GM21381 (cell line): ENCODE data around the gene MTARC2.

Experiments used
- ATAC-seq: cut with Tn5 transposase; IDR thresholded peaks from one replicate; pipeline ENCODE4 v1.9.1; 2021; ENCODE audit warnings: mild to moderate bottlenecking, moderate library complexity; ENCODE audit not compliant: unreplicated experiment

MTARC2 gene

DNA sequence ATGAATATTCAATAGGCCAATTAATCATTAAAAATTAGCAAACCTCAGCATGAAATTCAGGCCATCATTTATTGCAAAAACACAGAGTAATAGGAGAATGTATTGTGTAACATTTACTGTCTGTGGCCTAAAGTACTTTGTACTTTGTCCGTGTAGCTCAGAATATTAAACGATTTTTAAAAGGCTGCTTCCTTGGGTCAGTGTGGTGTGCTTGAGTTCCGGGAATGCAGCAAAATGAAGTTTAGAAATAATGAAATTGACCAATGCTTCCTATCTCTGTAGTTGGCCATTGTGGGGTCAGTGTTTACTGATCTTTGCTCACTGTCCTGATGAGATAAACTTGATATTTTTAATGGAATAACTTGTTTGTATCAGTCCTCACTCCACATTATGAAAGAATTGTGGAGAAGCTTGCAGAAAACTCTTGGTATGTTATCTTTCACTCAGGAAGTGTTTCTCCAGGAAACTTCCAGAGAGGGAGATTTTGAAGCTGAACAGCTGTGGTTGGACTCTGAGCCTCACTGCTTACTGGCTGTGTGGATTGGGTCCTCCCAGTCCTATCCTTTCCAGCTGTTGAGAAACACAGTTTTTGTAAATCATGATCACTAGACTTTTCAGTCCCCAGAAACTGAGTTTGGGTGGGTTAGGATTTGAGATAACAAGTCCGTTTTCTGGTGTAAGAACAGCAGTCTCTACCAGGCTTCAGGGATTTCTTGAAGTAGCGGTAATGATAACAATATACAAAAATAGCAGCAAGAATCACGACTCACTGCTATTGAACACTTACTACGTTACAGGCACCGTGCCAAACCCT is 19.4 kb downstream of the MTARC2 start:
- no peak for ATAC-seq

DNA sequence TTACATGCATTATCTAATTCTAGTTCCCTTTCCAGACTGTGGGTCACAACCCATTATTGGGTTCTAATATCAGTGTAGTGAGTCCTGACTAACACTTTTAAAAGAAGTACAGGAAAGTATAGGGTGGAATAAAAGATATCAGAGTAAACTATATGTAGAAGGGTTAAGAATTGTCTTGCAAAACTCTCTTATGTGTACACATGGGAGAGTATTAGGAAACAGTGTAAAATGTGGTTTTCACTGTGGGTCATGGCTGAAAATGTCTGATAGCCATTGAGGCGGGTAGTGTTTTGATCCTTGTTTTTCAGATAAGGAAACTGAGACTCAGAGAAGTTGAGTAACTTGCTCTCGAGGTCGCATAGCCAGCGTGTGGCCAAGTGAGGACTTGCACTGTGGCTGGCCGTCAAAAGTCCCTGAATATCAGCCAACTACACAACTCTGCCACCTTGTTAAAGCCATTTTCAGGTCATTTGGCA is 20.0 kb downstream of the MTARC2 start:
- peak; percentile 31 for ATAC-seq

DNA sequence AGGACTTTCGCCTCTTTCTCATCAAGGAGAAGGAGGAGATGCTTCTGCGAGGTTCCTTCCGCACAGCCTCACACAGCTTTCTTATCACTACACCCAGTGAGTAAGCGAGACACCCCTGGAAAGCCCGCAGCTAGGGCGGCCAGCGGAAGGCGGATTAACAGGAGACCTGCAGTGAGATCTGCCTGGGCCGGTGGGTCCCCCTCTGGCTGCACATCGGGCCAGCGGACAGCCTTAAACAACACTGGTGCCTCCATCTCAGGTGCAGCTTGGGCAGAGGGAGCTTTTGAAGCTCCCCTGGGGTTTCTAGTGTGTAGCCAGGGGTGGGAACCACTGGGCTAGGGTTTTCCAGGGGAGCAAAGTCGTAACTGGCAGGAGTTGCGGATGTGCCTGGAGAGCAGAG is 21.1 kb downstream of the MTARC2 start:
- ATAC-seq, result no peak

DNA sequence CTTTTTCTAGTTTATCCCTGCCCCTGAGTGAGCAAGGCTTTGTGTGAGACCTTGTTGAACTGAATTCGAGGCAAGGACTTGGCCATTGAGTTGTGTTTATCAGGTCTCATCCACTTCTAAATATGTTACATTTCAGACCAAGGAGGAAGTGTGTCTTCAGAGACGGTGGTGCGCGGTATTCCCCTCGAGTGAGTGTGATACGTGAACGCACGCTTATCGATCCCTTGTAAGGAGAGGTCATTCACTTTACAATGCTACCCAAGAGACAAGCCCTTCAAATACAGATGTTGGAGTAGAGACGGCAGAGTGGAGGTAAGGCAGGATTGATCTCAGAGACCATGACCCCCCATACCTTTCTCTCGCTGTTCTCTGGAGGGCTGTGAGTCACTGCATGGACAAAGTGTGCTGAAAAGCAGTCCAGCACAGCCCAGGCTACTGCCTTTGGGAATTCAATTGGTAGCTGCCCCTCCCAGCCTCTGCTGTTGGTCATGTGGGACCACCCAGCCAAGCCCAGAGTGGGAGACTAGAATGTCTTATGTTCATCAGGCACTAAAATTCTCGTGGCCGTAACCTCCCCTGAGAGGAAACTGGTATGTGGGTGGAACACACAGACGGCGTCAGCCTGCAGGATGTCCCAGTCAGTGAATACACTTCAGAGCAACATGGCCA is 22.3 kb downstream of the MTARC2 start:
- ATAC-seq, result peak; percentile 67

DNA sequence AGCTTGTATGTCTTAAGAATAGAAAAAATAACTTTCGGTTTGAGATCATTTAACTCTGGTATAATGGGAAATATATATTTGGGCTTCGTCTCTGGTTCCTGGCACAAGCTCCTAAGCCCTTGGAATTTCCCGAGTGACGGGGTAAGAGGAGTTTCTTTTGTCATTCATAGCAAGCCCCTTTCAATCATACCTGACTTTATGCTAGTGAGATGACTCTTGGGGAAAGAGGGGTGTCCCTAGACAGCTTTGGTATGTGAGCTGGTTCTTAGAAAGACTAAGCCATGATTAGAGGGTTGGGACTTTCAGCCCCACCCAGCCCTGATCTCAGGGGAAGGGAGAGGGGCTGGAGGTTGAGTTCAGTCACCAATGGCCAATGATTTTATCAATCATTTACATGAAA is 24.7 kb downstream of the MTARC2 start:
- ATAC-seq, result no peak

DNA sequence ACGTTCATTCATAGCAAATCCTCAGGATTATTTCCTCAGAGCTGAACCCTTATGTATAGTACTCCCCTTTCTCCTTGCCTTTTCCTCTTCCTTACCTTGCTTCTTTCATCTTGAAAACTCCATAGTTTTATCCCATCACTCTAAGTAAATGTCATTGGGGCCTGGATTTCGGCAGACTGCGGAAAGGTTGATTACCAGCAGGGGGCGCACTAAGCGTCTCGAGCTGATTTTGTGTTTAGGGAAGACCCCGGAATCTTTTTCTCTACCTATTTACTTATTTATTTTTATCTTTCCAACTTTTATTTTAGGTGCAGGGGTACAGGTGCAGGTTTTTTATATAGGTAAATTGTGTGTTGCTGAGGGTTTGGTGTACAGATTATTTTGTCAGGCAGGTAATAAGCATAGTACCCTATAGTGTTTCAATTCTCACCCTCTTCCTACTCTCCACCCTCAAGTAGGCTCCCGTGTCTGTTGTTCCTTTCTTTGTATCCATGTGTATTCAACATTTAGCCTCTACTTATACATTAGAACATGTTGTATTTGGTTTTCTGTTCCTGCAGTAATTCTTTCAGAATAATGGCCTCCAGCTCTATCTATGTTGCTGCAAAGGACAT is 27.2 kb downstream of the MTARC2 start:
- ATAC-seq, result no peak

DNA sequence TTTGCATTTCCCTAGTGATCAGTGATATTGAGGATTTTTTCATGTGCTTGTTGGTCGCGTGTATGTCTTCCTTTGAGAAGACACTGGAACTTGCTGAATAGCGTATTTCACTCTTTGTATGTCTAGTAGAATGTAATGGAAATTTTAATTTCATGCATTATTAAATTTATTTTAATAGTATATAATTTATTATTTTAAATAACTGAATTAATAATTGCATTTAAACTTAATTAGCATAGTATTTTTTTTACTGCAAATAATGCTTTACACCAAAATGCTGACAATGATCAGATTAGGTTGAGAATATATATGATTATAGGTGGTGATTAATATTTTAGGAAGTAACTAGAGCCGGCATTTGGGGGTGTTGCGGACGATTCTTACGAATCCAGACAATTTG is 28.1 kb downstream of the MTARC2 start:
- no peak for ATAC-seq

DNA sequence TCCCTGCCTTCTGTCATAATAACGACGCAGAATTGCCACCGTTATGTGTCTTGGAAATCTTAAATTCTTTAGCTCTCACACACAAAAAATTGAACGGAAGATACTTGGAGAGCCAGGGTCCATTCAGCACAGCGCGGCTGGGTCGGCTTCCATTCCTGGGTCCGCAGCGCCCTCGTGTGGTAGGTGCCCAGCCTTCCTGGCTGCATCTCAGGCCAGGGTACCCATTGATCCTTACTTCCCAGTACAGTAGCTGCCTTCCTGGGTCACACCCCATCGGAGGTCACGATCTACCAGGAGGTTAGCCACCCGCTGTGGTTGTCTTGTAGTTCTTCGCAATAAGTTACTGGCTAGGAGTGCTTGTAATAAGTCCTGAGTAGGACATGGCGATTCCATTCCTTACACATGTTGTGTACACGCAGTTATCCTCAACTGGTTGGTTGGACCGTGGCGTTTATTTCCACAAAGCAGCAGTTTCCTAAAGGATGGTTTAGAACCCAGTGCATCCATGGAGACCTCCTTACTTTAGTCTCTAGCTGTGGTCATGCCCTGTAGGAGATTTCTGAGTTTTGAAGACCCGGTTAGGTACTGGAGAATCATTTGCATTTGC is 28.7 kb downstream of the MTARC2 start:
- peak; percentile 93 for ATAC-seq

DNA sequence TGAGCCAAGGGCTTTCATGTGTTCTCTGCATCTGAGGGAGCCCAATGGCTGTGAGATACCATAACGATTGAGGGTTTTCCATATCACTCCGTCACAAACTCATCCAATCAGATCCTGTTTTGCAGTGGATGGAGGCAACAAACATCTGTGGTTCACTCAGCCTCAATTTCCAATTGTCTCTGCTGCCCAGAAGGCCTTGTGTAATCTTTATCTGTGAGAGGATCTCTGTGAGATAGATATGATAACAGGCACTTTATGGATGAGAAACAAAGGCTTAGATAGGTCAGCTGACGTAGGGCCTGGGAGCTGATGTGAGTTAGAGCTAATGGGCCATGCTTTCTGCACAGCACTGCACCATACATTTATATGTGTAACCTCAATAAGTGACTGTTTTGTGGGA is 35.3 kb downstream of the MTARC2 start:
- ATAC-seq, result no peak

DNA sequence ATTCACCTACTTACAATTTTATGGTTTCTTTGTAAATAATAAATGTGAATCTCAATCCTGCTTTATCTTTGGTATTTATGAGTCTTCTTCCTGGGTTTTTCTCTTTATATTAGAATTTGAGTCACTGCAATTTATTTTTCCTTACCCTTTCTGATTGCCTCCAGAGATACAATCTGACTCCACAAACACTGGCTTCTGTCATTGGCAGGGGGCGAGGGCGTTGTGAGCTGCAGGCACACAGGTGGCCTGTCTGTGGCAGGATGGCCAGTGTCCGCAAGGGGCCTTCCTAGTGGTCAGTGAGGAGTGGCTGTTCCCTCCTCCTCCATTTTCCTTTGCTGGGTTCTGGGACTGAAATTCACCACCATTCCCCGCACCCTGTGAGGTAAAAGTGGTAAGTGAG is 36.6 kb downstream of the MTARC2 start:
- ATAC-seq, result no peak

DNA sequence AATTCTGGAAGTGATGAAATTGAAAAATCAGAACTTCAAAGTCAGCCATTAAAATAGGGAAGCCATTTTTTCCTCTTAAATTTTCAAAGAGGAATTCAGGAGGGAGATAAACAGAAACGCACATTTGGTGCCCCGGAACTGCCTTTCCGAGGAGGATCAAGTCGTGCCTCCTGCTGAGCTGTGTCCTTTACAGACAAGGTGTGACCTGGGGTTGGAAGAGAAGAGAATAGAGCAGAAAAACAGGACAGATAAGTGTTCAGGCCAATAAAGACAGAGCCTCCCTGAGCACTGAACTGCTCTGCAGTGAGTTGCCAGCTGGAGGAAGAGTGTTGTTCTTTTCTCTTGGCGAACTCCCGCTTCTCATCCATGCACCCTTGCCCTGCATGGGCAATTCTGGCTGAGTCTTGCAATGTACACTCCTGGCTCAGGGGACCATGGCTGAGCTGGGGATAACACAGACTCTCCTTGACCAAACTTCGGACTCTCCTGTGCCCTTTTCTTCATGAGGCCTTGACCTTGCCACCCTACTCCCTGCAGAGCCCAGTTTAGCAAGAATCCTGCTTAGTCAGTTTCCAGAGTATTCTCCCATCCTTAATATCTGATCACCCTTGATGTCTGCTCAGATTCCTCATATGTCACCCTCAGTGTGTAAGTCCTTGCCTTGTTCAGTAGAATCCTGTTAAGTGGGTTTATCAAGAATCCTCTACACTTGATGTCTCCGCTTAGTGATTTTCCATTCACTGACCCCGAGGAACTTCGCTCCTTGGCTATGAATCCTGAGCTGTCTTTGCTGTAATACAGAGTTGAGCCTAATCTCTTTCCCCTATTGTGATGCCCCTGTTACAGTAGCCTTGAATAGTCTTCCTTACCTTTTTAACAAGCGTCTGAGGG is 37.3 kb downstream of the MTARC2 start:
- ATAC-seq, result no peak

DNA sequence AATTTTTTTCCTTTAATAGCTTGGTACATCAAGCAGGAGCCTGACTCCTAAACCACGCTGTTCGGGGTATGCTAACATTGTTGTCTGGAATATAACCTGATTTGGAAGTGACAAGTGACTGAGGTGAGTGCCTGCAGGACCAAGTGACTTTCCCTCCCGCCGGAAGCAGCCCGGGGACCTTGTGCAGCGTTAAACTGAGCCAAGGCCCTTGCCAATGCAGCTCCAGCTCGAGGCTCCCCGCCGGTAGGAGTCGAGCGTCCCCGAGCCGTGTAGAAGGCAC is 37.9 kb downstream of the MTARC2 start:
- no peak for ATAC-seq

DNA sequence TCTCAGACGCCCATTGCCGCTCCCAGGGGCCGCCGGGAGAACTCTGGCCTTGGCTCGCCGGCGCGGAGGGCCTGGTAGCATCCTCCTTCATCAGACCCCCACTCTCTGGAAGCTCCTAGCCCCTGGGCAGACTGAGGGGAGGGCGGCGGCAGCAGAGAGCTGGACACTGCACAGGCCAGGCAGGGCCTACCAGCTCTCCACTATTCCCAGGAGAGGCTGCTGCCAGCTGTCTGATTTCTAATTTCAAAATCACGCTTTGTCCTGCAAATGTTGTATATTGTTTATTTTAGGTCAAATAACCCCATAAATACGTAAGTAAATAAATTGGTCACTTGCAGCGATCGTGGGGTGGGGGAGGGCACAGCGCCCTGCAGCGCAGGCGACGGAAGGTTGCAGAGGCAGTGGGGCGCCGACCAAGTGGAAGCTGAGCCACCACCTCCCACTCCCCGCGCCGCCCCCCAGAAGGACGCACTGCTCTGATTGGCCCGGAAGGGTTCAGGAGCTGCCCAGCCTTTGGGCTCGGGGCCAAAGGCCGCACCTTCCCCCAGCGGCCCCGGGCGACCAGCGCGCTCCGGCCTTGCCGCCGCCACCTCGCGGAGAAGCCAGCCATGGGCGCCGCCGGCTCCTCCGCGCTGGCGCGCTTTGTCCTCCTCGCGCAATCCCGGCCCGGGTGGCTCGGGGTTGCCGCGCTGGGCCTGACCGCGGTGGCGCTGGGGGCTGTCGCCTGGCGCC is 38.4 kb downstream of the MTARC2 start, which contains the start of gene MTARC1:
Gene MTARC1 (plus strand): TSS at position 577 of the 732 bp plus-strand sequence. CDS start 32 bp downstream, at position 609.
- ATAC-seq, result peak; percentile 64

DNA sequence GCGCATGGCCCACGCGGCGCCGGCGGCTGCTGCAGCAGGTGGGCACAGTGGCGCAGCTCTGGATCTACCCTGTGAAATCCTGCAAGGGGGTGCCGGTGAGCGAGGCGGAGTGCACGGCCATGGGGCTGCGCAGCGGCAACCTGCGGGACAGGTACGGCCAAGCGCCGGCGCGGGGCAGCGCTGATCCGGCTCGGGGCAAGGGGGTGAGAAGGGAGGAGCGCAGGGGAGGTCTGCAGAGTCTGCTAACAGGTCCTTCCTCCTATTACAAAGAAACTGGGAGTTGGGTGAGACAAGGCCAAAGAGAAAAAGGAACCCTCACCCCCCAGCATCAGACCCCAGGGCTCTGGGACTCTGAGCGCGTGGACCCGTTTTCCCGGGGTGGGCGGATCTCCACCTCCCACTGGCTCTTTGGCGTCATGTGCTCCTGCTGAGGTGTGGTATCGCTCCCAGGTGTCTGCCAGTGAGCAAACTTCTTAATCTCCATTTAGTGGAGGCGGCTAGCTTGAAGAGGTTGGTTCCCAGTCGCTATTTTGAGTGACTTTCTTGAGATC is 39.0 kb downstream of the MTARC2 start:
- peak; percentile 28 for ATAC-seq

DNA sequence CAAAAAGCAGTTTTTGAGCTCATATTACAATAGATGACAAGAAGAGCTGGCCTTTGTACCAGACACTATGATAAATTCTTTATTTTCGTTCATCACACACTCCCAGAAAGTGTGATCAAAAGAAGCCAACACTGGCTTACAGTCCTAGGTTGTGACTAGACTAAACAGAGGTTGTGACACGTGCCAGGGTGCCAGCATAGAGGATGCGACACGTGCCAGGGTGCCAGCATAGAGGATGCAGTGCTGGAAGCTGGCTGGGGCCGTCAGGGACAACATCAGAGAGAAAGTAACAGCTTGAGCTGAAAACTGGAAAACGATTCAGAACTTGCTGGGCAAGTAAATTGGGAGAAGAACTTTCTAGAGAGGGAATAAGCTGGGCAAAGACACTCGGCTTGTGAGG is 40.8 kb downstream of the MTARC2 start:
- no peak for ATAC-seq

DNA sequence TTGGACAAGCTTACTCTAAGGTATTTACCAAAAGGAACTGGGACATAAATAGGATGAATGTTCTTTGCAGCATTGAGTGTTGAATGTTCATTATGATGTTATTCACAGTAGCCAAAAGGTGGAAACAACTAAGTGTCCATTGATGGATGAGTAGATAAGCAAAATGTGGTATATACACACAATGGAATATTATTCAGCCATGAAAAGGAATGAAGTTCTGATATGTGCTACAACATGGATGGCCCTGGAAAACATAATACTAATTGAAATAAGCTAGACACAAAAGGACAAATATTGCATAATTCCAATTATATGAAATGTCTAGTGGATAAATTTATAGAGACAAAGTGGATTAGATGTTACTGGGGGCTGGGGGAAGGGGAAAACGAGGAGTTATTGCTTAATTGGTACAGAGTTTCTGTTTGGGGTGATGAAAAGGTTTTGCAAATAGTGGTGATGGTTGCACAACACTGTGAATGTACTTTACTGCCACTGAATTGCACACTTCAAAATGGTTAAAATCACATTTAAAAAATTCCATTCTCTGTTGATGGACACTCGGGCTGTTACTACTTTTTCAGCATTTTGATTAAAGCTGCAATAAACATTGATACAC is 41.5 kb downstream of the MTARC2 start:
- no peak for ATAC-seq

DNA sequence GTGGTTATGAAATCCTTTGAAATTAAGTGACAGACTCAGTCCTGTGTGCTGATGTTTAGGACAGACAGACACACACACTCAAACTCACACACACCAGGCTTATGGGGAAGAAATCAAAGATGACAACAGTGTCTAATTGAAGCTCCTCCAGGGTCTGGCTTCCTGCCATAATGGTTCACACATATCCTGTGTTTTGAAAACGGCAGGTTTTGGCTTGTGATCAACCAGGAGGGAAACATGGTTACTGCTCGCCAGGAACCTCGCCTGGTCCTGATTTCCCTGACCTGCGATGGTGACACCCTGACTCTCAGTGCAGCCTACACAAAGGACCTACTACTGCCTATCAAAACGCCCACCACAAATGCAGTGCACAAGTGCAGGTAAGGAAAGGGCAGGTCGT is 43.2 kb downstream of the MTARC2 start:
- no peak for ATAC-seq

DNA sequence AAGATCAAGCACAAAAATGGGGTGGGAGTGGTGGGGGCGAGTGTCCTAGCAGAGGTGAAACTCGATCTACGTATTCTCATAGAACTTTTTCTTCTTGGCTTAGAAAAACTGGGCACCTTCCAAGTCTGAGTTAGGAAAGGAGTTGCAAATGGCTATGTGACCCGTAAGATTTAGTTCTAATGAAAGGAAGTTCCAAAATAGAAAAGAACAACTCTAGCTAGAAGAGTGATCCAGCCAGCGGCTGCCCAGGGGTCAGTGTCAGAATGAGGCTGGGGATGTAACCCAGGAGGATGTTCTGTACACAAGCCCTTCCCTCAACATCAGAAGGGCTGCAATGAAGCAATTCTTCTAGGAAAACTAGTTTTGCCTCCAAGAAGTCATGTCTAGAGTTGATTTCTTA is 43.8 kb downstream of the MTARC2 start:
- ATAC-seq, result no peak

DNA sequence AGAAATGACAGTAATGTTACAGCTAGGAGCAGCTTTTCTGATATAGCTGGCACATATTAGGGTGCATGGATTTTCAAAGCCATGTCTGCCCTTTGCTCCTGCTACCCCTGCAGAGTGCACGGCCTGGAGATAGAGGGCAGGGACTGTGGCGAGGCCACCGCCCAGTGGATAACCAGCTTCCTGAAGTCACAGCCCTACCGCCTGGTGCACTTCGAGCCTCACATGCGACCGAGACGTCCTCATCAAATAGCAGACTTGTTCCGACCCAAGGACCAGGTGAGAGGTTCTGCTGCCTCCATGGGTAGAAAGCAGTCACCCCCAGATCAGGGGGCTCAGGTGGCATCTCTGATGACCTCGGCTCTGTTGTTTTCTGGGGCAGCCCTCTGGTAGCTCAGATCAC is 48.4 kb downstream of the MTARC2 start:
- ATAC-seq, result no peak
